Suprapubic skin (tissue), 4 donors: ENCODE data around the gene SWAP70.

Source experiments
- EP300 ChIP-seq: sonication (generic); formaldehyde crosslinking; IDR thresholded peaks from one replicate; pipeline ENCODE4 v1.6.1; 2017; ENCODE audit warnings: antibody characterized with exemption
- POLR2A ChIP-seq, 2 donors: fragments of 450-650 bp; IDR thresholded peaks; one replicate each; pipeline ENCODE4 v1.6.1; 2017; ENCODE audit warnings: antibody characterized with exemption in 2 of 2, mild to moderate bottlenecking in 2 of 2, moderate library complexity in 2 of 2
- POLR2AphosphoS5 ChIP-seq, 3 donors: sonication (generic); formaldehyde crosslinking; IDR thresholded peaks; one replicate each; pipeline ENCODE4 v1.6.1; 2017; ENCODE audit warnings: antibody characterized with exemption in 3 of 3
- TF ChIP-seq, protein P1 (sequence below), 2 donors: fragments of 200-600 bp in 1 of 2; fragments of 450-650 bp in 1 of 2; sonication (generic) in 1 of 2; IDR thresholded peaks; one replicate each; pipeline ENCODE4 v1.5.1; 2016 to 2019; ENCODE audit warnings: antibody characterized with exemption in 2 of 2, mild to moderate bottlenecking in 1 of 2, moderate library complexity in 1 of 2

DNA sequence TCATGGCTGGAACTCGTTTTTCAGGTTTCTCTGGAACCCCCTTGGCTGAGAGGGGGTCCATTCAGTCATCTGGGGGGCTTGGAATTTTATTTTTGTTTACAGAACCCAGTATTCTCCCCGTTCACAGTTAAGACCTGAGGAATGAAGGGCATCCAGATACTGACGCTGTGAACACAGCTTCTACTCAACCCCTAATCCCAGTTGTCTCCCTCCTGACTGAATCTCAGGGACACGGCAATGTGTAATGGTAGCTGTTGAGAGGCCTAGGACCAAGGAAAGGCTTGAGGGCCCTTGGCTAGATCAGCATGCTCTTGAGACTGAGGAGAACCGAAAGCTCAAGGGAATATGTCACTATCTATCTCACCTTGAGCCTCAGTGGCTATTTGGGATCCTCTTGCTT is 113.6 kb downstream of the SWAP70 start:
- no peak for TF ChIP-seq POLR2A (IDR thresholded peaks at IDR 0.05)
- TF ChIP-seq, protein P1, sequence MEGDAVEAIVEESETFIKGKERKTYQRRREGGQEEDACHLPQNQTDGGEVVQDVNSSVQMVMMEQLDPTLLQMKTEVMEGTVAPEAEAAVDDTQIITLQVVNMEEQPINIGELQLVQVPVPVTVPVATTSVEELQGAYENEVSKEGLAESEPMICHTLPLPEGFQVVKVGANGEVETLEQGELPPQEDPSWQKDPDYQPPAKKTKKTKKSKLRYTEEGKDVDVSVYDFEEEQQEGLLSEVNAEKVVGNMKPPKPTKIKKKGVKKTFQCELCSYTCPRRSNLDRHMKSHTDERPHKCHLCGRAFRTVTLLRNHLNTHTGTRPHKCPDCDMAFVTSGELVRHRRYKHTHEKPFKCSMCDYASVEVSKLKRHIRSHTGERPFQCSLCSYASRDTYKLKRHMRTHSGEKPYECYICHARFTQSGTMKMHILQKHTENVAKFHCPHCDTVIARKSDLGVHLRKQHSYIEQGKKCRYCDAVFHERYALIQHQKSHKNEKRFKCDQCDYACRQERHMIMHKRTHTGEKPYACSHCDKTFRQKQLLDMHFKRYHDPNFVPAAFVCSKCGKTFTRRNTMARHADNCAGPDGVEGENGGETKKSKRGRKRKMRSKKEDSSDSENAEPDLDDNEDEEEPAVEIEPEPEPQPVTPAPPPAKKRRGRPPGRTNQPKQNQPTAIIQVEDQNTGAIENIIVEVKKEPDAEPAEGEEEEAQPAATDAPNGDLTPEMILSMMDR (IDR thresholded peaks at IDR 0.05), result no peak
- TF ChIP-seq POLR2AphosphoS5 (IDR thresholded peaks at IDR 0.05), result no peak
- no peak for TF ChIP-seq EP300
